Nephron (organoid): Measurements from ENCODE around the gene NIFK.

ENCODE experiments used
- H3K27ac Mint-ChIP-seq, 3 experiments: 2 replicates each; pipeline ENCODE4 v1.8.0; 2020; ENCODE audit warnings: mixed read lengths in 3 of 3, mild to moderate bottlenecking in 2 of 3, moderate library complexity in 1 of 3
- H3K27me3 Mint-ChIP-seq: 2 replicates; pipeline ENCODE4 v1.8.0; 2021; ENCODE audit warnings: low read depth, mild to moderate bottlenecking, moderate library complexity, mixed read lengths
- H3K36me3 Mint-ChIP-seq: 2 replicates; pipeline ENCODE4 v1.8.0; 2020; ENCODE audit warnings: low read depth, mixed read lengths
- H3K4me1 Mint-ChIP-seq: 2 replicates; pipeline ENCODE4 v1.8.0; 2020; ENCODE audit warnings: mixed read lengths
- H3K4me3 Mint-ChIP-seq, 3 experiments: 2 replicates each; pipeline ENCODE4 v1.8.0; 2020; ENCODE audit warnings: mild to moderate bottlenecking in 3 of 3, mixed read lengths in 3 of 3, moderate library complexity in 2 of 3
- H3K9me3 Mint-ChIP-seq: 2 replicates; pipeline ENCODE4 v1.8.0; 2020; ENCODE audit warnings: mixed read lengths
- TF ChIP-seq, protein P1 (sequence below), 3 experiments: fragments of 200-600 bp; sonication (generic); IDR thresholded peaks; one replicate each; pipeline ENCODE4 v1.5.0; 2021; ENCODE audit warnings: antibody characterized with exemption in 3 of 3; ENCODE audit not compliant: unreplicated experiment in 3 of 3

The NIFK gene

DNA sequence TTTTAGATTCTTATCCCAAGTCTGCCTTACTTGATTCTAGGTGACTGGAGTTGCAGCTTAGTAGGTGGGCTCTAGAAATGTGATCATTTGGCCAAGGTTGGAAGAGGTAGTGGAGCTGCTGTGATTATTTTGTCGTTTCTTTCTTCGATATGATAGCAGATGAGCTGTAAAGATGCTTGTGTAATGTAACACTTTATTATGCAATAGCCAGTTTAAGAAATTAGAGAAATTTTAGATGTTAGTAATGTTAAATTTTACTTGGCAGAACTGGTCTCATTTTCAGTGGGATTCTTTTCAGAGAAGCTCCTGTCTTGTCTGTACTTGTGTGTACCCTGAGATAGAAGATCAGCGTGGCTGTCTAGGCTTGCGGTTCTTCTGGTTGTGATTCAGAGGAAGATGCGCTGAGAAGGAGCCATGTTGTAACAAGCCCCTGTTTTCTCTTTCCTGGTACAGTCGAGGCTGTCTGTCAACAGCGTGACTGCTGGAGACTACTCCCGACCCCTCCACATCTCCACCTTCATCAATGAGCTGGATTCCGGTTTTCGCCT lies 28.1 kb upstream of the NIFK start:
- Mint-ChIP-seq H3K27ac (no peak overlapping the region), H3K4me1 (no peaks in the 10 kb centered on the region), H3K36me3 (peaks cover 70% of the 10 kb centered on the region), H3K27me3 (no peaks in the 10 kb centered on the region), H3K4me3 (no peak overlapping the region), H3K9me3 (no peaks in the 10 kb centered on the region)
- TF ChIP-seq, protein P1, sequence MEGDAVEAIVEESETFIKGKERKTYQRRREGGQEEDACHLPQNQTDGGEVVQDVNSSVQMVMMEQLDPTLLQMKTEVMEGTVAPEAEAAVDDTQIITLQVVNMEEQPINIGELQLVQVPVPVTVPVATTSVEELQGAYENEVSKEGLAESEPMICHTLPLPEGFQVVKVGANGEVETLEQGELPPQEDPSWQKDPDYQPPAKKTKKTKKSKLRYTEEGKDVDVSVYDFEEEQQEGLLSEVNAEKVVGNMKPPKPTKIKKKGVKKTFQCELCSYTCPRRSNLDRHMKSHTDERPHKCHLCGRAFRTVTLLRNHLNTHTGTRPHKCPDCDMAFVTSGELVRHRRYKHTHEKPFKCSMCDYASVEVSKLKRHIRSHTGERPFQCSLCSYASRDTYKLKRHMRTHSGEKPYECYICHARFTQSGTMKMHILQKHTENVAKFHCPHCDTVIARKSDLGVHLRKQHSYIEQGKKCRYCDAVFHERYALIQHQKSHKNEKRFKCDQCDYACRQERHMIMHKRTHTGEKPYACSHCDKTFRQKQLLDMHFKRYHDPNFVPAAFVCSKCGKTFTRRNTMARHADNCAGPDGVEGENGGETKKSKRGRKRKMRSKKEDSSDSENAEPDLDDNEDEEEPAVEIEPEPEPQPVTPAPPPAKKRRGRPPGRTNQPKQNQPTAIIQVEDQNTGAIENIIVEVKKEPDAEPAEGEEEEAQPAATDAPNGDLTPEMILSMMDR (IDR thresholded peaks at IDR 0.05; ENCODE audit: unreplicated experiment in 3 of 3), result no peak

DNA sequence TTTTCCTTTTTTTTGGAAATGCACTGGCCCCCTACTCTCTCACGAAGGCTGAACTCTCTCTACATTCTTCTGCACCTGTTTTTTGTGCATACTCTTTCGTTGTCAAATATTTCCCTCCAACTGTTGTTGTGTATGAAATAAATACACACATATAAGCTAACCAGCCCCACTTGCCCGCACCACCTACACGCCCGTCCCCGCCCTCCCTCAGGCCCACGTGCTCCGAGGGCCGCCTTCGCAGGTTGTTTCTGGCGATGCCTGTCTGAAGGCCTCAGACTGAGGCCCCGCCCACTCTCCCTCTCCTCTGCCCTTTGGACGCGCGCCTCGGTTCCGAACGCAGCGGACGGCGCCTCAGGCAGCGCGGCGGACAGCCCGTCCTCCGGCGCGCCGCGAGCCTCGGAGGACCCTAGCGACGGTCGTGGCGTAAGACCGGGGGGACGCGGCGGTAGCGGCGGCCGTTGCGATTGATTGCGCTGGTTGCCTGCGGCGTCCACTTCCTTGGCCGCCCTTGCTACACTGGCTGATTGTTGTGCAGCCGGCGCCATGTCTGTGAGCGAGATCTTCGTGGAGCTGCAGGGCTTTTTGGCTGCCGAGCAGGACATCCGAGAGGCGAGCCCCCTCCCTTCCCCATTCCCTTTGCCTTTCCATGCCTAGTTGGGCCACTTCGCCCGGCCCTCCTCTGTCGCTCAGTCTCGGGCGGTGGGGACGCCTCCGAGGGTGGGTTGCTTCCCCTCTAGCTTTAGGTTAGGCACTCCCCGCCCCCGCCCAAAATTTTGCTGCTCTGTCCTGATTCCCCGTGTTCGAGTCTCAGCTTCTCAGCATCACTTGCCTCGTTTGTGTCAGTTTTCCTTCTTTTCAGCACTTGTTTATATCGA lies 18.8 kb upstream of the NIFK start, which contains the start of gene TSN:
Gene TSN (plus strand): TSS at position 415 of the 875 bp plus-strand sequence. CDS start 129 bp downstream, at position 544.
- Mint-ChIP-seq H3K27ac (peak within 1 kb of the TSS; percentile 85 to 89 (median 86)), H3K4me1 (peaks cover 24% of the 10 kb centered on the region), H3K4me3 (peak within 1 kb of the TSS; percentile 90 to 96 (median 96)), H3K9me3 (no peaks in the 10 kb centered on the region), H3K36me3 (peaks cover 10% of the 10 kb centered on the region), H3K27me3 (no peaks in the 10 kb centered on the region)
- TF ChIP-seq, protein P1 (IDR thresholded peaks at IDR 0.05; ENCODE audit: unreplicated experiment in 3 of 3), result no peak

DNA sequence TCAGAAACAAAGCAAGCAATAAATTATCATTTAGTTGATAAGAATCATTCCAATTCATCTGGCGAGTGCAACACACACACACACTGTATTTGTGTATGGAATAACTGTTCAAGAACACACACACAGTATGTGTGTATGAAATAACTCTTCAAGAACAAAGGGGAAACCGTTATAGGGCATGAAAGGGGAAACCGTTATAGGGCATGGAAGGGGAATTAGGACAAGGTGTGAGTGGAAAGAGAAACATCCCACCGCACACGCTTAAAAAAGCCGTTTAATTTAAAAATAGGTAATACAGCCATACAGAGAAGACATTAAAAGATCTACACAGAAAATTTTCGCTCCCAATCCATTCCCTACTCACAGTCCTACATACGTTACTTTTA lies 18.2 kb upstream of the NIFK start:
- Mint-ChIP-seq H3K36me3 (peaks cover 8% of the 10 kb centered on the region), H3K9me3 (no peaks in the 10 kb centered on the region), H3K4me3 (peak overlapping the region; percentile 90 to 96 (median 96)), H3K27me3 (no peaks in the 10 kb centered on the region), H3K4me1 (peaks cover 24% of the 10 kb centered on the region), H3K27ac (peak overlapping the region; percentile 85 to 89 (median 86))
- TF ChIP-seq, protein P1 (IDR thresholded peaks at IDR 0.05; ENCODE audit: unreplicated experiment in 3 of 3), result no peak

DNA sequence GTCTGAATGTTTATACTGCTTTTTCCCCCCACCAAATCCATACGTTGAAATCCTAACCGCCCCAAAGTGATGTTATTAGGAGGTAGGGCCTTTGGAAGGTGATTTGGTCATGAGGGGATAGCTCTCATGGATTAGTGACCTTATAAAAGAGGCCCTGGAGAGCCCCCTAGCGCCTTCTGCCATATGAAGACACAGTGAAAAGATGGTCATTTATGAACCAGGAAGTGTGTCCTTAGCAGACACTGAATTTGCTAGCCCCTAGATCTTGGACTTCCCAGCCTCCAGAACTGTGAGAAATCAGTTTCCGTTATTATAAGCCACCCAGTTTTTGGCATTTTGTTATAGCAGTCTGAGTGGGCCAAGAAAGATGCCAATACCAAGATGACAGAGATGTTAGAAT lies 11.5 kb upstream of the NIFK start:
- TF ChIP-seq, protein P1 (IDR thresholded peaks at IDR 0.05; ENCODE audit: unreplicated experiment in 3 of 3), result no peak
- H3K27me3 Mint-ChIP-seq, result peaks cover 5% of the 10 kb centered on the region
- peaks cover 5% of the 10 kb centered on the region for H3K9me3 Mint-ChIP-seq
- H3K4me1 Mint-ChIP-seq, result no peaks in the 10 kb centered on the region
- H3K27ac Mint-ChIP-seq, result no peak overlapping the region
- H3K36me3 Mint-ChIP-seq, result no peaks in the 10 kb centered on the region
- H3K4me3 Mint-ChIP-seq, result no peak overlapping the region

DNA sequence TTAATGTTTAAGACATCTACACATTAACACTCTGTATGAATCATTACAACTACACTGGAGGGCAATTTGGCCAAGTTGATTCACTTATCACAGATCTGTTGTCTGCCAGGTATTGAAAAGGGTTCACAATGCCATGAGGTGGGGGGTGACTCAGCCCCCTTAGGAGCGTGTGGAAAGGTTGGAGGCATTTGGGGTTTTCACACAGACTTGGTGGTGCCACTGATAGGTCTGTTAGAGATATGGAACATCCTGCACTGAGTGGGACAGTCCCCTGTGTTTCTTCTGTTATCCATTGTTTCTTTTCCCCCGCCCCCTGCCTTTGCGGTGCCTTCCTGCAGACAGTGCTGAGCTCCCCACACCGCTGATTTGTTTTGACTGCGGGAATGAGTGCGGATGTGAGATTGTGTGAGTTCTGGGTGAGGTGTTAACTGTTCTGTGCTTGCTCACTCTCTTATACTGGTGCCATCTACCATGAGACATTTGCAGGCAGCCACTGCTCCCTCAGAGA lies 9.4 kb upstream of the NIFK start:
- H3K9me3 Mint-ChIP-seq, result peaks cover 5% of the 10 kb centered on the region
- TF ChIP-seq, protein P1 (IDR thresholded peaks at IDR 0.05; ENCODE audit: unreplicated experiment in 3 of 3), result no peak
- no peak overlapping the region for H3K4me3 Mint-ChIP-seq
- H3K36me3 Mint-ChIP-seq, result no peaks in the 10 kb centered on the region
- H3K27ac Mint-ChIP-seq, result no peak overlapping the region
- H3K27me3 Mint-ChIP-seq, result peaks cover 5% of the 10 kb centered on the region
- H3K4me1 Mint-ChIP-seq, result no peaks in the 10 kb centered on the region
